Embryonic facial prominence (tissue), 1 donor: ENCODE data around the gene ENGASE.

Experiments used
- DNase-seq: peaks from one replicate; pipeline ENCODE4 v3.0.0-alpha.2; 2016; ENCODE audit errors: extremely low spot score

ENGASE gene

DNA sequence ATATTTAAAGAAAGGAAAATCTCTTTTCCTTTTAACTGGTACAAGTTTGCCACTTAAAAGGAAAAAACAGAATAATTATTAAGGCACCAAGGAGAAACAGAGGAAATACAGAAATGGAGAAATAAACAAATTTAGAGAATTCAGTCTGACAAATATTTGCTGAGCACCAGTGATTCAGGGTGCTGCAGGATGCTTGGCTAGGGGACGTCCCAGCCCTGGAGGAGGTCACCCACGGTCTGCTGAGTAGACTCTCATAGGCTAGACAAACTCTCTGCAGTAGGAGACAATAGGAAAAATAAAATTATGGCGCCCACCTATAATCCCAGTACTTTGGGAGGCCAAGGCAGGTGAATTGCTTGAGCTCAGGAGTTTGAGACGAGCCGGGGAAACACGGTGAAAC lies 34.7 kb upstream of the ENGASE start:
- DNase-seq = no peak

DNA sequence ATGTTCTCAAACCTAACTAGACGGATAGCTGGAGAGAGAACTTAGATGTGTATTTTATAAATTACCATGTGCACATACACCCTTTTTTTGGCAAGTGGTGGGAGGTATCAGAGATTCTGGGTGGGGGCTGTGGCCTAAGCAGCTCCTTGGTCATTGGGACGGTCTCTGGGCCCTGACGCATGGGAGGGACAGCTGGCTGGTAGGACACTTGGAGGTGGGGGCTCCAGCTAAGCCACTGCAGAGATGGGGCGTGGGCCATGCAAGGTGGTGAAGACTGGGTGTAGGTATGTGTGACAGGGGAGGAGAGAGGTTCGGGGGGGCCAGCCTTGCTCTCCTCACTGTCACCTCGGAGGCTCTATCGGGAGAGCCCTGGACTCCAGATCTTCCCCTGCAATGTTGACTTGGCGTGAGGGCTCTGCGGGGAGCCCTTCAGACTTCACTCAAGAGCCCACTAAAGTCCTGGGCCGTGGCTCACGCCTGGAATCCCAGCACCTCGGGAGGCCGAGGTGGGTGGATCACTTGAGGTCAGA lies 33.5 kb upstream of the ENGASE start:
- DNase-seq = no peak

DNA sequence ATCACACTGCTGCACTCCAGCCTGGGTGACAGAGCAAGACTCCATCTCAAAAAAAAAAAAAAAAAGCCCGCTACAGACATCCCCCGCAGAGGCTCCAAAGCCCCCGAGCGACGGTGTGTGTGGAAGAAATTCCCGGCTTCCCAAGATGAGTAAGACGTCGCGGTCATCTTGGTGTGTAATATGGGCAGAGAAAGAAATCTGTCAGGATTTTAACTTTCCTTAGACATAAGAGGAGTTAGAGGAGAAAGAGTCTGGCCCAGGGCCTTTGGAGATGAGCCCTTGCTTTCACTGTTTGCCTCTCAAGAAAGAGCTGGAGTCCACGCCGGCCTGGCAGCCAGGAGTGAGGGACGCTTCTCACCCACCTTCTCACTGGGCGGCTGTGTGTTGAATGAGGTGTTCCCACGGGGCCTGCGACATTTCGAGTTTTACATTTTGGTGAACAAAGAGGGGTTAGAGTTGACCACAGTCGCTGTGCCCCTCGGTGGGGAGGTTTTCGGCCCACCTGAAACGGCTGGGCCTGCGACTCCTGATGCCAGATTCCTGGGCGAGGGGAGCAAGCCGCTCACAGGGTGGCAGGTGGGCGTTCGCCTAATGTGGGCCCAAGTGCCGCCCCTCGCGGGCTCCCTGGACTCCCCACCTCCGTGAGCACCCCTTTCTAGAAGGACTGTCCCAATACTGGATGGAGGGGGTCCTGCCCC lies 32.8 kb upstream of the ENGASE start:
- DNase-seq = no peak

DNA sequence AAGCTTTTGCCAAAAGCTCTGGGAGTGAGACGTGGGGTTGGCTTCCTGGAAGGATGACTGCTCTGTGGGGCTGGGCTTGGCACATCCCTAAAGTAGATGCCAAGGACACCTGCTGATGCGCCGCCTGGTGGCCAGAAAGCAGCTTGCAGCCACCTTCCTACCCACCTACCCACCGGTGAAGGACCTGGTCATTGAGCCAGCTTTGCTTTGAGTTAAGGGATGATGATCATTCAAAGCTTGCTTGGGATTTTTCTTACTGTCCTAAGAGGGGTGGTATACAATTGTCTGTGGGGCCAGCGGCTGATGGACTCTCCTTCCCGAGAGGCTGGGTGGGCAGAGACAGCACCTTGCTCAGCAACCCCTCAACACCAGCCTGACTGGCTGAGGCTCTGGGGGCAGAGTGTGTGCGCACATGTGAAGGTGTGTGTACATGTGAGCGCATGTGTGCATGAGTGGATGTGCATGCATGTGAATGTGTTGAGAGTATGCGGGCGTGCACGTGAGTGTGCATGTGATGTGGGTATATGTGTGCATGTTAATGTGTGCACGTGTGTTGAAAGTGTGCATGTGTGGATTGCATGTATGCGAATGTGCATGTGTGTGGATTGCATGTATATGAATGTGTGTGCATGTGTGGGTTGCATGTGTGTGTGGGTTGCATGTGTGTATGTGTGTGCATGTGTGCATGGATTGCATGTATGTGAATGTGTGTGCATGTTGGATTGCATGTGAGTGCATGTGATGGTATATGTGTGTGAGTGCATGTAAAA lies 32.0 kb upstream of the ENGASE start:
- DNase-seq = no peak

DNA sequence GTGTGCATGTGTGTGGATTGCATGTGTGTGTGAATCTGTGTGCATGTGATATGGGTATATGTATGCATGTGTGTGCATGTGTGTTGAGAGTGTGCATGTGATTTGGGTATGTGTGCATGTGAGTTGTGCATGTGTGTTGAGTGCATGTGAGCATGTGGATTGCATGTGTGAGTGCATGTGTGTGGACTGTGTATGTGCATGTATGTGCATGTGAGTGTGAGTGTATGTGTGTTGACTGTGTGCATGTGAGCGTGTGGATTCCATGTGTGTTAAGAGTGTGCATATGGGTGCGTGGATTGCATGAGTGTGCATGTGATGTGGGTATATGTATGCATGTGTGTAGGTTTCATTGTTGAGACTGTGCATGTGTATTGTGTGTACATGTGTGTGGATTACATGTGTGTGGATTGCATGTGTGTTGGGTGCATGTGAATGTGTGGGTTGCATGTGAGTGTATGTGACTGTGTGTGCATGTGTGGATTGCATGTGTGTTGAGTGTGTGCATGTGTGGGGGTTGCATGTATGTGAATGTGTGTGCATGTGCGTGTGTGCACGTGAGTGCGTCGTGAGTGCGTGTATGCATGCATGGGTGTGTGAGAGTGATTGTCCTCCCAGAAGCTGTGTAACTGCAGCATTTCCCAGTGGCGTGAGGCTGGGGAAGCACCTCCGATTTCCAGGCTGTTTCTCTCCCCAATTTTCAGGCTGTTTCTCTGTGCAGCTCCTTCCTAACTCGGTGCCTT lies 31.3 kb upstream of the ENGASE start:
- no peak for DNase-seq

DNA sequence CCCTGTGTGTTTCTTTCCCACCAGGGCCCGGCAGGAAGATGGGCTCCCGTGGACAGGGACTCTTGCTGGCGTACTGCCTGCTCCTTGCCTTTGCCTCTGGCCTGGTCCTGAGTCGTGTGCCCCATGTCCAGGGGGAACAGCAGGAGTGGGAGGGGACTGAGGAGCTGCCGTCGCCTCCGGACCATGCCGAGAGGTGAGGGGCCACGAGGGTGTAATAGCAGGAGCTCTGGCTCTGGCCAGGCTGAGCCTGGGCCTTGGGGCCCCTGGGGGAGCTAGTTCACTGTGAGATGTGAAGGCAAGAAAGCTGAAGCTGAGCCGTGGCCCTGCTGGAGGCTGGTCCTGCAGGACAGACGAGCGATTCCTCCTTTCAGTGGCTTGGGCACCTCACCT lies 30.7 kb upstream of the ENGASE start:
- no peak for DNase-seq

DNA sequence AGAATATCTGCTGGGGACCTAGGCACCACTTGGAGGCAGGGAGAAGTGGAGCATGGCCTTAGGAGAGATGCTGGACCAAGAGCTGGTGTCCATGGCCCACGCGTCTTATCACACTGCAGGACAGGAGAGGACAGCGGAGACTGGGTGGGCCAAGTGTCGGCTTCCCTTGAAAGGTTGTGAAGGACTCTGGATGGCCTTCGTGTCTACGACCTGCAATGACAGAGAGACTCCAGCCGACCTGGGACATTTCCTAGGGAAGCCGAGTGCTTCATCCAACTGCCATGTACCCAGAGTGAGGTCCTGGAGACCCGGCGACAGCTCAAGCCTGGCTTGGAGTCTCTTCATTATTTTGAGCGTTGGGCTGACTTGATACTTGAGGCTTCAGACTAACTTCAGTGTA lies 30.2 kb upstream of the ENGASE start:
- no peak for DNase-seq

DNA sequence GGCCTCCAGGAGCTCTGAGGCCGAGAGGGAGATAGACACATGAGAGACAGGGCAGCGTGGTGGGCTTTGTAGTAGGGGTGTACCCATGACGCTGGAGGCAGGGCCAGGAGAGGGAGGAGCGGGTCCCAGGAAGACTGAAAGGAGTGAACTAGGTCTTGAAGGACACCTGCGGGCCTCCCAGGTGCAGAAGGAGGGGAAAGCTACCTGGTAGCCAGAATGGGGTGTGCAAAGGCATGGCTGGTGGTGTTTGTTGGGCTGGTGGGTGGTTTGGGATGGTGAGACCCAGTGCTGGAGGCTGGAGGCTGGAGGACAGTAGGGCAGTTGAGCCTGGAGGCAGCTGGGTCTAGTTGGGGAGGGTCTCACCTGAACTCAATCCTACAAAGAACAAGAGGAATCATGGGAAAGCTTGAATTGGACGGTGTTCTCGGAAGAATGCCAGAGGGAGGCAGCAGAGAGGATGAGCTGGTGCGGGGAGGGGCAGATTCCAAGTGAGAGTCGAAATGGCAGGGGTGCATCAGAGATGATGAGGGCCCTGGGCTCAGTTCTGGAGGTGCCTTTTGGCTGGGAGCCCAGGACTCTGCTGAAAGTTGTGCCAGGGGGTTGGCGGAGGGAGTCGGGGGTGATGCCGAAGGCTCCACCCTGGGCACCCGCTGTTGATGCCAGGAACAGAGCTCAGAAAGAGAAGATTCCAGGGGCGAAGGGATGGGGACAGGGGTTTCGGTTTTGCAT lies 29.5 kb upstream of the ENGASE start:
- no peak for DNase-seq

DNA sequence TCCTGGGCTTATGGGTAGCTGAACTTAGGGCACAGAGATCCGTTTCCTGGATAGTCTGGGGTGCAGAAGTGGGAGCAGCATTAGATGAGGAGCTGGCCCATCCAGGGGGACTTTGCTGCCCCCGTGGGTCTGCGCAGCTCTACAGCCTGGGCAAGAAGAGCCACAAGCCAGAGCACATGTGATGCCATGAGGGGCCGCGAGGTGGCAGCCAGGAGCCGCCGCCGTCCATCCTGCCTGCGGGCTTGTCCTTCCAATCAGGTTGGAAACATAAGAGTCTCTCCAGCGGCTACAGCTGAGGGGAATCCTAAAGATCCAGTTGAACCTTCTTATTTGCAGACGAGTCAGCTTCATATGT lies 28.8 kb upstream of the ENGASE start:
- no peak for DNase-seq

DNA sequence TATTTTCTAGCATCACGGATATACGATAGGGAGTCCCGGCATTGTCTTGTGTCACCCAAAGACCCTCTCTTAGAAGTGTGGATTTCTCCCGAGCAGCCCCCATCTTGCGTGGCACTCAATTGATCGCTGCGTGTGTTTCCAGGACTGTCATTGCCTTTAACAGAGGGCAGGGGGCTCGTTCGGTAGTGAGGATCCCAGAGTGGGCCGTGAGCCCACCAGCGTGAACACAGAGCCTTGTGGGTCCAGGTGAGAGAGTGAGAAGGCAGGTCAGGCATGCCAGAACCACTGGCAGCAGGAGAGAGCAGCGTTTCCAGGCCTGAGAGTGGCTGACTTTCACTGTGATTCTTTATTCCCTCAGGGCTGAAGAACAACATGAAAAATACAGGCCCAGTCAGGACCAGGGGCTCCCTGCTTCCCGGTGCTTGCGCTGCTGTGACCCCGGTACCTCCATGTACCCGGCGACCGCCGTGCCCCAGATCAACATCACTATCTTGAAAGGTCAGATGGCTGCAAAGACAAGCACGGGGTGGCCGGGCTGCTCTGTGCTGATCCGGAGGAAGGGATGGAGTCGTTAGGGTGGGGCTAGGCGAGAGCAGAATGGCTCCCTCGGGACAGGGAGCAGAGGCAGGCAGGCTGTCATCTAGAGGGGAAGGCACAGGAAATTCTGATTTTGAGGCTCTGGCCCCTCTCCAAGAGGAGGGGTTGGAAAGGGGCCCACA lies 28.3 kb upstream of the ENGASE start:
- DNase-seq = no peak

DNA sequence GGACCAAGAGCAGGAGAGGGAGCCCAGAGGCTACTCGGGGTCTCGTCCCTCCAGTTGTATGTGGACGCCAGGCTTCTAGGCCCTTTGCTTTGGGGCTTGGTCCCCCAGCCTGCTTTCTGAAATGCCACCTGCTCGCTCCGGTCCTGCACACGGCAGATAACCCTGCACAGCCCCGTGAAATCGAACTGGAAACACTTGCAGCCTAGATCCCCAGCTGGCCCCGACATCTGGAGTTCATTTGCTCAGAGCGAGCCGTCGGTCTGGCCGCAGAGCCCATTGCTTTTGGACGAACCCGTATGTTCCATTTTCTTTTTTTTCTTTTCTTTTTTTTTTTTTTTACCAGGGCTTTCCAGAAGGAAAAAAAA lies 27.7 kb upstream of the ENGASE start:
- no peak for DNase-seq

DNA sequence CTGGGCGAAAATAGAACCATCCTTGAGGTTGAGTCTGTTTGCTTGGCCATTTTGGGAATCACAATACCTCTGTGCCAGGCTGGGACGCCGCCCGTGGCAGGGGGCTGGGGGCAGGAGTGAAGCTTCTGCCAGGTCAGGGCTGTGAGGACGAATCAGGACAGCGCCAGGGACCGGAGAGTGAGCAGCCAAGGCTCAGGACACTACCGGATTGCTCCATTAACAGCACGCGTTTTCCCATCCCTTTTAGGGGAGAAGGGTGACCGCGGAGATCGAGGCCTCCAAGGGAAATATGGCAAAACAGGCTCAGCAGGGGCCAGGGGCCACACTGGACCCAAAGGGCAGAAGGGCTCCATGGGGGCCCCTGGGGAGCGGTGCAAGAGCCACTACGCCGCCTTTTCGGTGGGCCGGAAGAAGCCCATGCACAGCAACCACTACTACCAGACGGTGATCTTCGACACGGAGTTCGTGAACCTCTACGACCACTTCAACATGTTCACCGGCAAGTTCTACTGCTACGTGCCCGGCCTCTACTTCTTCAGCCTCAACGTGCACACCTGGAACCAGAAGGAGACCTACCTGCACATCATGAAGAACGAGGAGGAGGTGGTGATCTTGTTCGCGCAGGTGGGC lies 27.2 kb upstream of the ENGASE start:
- no peak for DNase-seq

DNA sequence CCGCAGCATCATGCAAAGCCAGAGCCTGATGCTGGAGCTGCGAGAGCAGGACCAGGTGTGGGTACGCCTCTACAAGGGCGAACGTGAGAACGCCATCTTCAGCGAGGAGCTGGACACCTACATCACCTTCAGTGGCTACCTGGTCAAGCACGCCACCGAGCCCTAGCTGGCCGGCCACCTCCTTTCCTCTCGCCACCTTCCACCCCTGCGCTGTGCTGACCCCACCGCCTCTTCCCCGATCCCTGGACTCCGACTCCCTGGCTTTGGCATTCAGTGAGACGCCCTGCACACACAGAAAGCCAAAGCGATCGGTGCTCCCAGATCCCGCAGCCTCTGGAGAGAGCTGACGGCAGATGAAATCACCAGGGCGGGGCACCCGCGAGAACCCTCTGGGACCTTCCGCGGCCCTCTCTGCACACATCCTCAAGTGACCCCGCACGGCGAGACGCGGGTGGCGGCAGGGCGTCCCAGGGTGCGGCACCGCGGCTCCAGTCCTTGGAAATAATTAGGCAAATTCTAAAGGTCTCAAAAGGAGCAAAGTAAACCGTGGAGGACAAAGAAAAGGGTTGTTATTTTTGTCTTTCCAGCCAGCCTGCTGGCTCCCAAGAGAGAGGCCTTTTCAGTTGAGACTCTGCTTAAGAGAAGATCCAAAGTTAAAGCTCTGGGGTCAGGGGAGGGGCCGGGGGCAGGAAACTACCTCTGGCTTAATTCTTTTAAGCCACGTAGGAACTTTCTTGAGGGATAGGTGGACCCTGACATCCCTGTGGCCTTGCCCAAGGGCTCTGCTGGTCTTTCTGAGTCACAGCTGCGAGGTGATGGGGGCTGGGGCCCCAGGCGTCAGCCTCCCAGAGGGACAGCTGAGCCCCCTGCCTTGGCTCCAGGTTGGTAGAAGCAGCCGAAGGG lies 26.4 kb upstream of the ENGASE start:
- no peak for DNase-seq

DNA sequence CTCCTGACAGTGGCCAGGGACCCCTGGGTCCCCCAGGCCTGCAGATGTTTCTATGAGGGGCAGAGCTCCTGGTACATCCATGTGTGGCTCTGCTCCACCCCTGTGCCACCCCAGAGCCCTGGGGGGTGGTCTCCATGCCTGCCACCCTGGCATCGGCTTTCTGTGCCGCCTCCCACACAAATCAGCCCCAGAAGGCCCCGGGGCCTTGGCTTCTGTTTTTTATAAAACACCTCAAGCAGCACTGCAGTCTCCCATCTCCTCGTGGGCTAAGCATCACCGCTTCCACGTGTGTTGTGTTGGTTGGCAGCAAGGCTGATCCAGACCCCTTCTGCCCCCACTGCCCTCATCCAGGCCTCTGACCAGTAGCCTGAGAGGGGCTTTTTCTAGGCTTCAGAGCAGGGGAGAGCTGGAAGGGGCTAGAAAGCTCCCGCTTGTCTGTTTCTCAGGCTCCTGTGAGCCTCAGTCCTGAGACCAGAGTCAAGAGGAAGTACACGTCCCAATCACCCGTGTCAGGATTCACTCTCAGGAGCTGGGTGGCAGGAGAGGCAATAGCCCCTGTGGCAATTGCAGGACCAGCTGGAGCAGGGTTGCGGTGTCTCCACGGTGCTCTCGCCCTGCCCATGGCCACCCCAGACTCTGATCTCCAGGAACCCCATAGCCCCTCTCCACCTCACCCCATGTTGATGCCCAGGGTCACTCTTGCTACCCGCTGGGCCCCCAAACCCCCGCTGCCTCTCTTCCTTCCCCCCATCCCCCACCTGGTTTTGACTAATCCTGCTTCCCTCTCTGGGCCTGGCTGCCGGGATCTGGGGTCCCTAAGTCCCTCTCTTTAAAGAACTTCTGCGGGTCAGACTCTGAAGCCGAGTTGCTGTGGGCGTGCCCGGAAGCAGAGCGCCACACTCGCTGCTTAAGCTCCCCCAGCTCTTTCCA lies 25.5 kb upstream of the ENGASE start:
- DNase-seq = no peak

DNA sequence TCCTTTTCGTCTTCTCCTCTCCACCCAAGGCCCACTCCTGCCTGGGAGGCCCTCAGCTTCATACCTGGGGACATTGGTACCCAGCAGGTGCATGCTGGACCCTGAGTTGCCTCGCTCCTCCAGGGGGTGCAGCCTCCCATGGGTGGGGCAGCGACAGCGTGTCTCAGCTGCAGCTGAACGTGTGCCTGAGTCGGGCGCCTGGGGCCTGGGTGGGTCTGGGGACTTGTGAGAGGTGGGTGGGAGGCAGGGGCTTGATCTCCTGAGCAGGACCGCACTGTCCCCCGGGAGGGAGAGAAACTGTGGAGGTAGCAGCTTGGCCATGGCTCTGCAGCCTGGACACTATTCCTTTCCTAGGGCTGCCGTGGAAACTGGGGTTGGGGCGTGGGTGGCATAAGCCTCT lies 24.8 kb upstream of the ENGASE start:
- DNase-seq = no peak

DNA sequence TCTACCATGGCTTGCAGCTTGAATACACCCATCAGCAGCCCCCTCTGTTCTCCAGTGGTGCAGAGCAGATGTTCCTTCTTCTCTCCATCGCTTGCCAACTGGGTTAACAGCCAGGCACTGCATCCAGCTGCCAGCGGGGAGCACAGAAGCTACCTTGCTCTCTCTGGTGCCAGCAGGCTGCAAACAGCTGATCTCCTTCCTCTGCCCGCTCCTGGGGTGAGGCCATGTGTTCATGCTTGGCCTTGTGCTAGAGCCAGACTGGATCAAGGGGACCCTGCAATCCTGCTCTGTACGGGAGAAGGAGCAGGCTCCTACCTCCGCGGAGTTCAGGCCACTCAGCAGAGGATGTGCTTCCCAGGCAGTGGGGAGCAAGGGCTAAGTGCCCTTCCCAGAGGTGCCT lies 24.1 kb upstream of the ENGASE start:
- no peak for DNase-seq

DNA sequence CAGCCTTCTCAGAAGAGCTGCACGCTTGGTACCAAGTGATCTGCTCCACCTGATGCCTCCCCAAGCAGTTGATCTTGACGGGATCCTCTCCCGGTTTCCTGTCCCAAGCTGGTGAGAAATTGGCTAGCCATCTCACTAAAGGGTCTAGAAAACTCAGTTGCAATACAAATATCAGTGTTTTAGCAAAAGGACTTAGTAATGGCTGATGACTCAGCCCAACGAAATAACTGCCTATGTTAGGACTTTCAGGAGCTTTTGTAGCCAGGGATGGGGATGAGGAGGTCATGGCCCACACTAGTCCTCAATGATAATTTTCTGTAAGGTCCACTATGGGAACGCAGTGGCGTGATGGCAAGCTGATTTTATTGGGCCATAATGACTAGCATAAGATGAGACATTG lies 23.3 kb upstream of the ENGASE start:
- no peak for DNase-seq

DNA sequence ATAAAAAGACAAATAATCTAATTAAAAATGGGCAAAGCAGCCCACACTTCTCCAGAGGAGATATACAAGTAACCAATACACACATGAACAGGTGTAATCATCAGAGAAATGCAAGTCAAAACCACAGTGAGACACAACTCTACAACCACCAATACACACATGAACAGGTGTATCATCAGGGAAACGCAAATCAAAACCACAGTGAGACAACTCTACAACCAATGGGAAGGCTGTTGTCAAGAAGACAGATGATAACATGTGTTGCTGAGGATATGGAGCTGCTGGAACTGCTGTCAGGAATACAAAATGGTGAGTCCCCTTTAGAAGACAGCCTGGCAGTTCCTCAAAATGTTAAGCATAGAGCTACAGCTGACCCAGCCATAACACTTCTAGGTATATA lies 22.5 kb upstream of the ENGASE start:
- DNase-seq = no peak
